Measurements from ENCODE around the gene GNPDA1. TPM values are rescaled to one million over a fixed set of nuclear protein-coding genes. Genes with fewer than 3 reads are reported as not detected.

Gene GNPDA1
- total and polyA plus RNA-seq, 4 donors: 8.0 to 15.0 (median 10.5) TPM

GRCh38 chr5:142059304-142059940 lies 46.6 kb upstream of the GNPDA1 start:
- no peak overlapping the region for H3K9ac ChIP-seq (ENCODE audit: low read depth in 1 of 2, low read length in 2 of 2)
- WGBS: 93% methylated on average over 1 of the region's 1 CpG
- H3K36me3 ChIP-seq (ENCODE audit: control insufficient read depth in 4 of 4, insufficient read depth in 3 of 4, low read depth in 1 of 4, low read length in 3 of 4): no peaks in the 10 kb centered on the region
- no peak overlapping the region for H3K27ac ChIP-seq (ENCODE audit: low read depth in 1 of 2, low read length in 2 of 2)
- TF ChIP-seq RAD21 (IDR thresholded peaks at IDR 0.05) (peak in 1 of 2 donors; percentile 68), JUND (IDR thresholded peaks at IDR 0.05) (no peak)
- DNase-seq (ENCODE audit: low spot score): no peak
- no peaks in the 10 kb centered on the region for H3K4me1 ChIP-seq (ENCODE audit: control insufficient read depth in 4 of 4, insufficient read depth in 4 of 4, low read length in 3 of 4)
- no peak overlapping the region for H3K4me3 ChIP-seq (ENCODE audit: low read depth in 1 of 3, low read length in 3 of 3)
- H3K9me3 ChIP-seq (ENCODE audit: control insufficient read depth in 4 of 4, low read length in 3 of 4): no peaks in the 10 kb centered on the region
- no peaks in the 10 kb centered on the region for H3K27me3 ChIP-seq (ENCODE audit: control insufficient read depth in 4 of 4, insufficient read depth in 4 of 4, low read length in 3 of 4)

GRCh38 chr5:142057697-142058056 lies 44.9 kb upstream of the GNPDA1 start:
- Histone ChIP-seq H3K4me3 (ENCODE audit: low read depth in 1 of 3, low read length in 3 of 3) (no peak overlapping the region), H3K27ac (ENCODE audit: low read depth in 1 of 2, low read length in 2 of 2) (no peak overlapping the region), H3K9ac (ENCODE audit: low read depth in 1 of 2, low read length in 2 of 2) (no peak overlapping the region), H3K36me3 (ENCODE audit: control insufficient read depth in 4 of 4, insufficient read depth in 3 of 4, low read depth in 1 of 4, low read length in 3 of 4) (no peaks in the 10 kb centered on the region), H3K4me1 (ENCODE audit: control insufficient read depth in 4 of 4, insufficient read depth in 4 of 4, low read length in 3 of 4) (no peaks in the 10 kb centered on the region), H3K27me3 (ENCODE audit: control insufficient read depth in 4 of 4, insufficient read depth in 4 of 4, low read length in 3 of 4) (no peaks in the 10 kb centered on the region), H3K9me3 (ENCODE audit: control insufficient read depth in 4 of 4, low read length in 3 of 4) (no peaks in the 10 kb centered on the region)
- no peak for DNase-seq (ENCODE audit: low spot score)
- TF ChIP-seq YY1 (IDR thresholded peaks at IDR 0.05) (no peak), MAX (IDR thresholded peaks at IDR 0.05) (no peak), HNF4G (IDR thresholded peaks at IDR 0.05) (no peak), ATF3 (IDR thresholded peaks at IDR 0.05) (no peak), GABPA (IDR thresholded peaks at IDR 0.05 in 1 of 2, conservative IDR thresholded peaks at IDR 0.05 in 1 of 2) (no peak), RAD21 (IDR thresholded peaks at IDR 0.05) (no peak), SP1 (IDR thresholded peaks at IDR 0.05) (no peak), TAF1 (conservative IDR thresholded peaks at IDR 0.05) (no peak)
- TF ChIP-seq, protein P1, sequence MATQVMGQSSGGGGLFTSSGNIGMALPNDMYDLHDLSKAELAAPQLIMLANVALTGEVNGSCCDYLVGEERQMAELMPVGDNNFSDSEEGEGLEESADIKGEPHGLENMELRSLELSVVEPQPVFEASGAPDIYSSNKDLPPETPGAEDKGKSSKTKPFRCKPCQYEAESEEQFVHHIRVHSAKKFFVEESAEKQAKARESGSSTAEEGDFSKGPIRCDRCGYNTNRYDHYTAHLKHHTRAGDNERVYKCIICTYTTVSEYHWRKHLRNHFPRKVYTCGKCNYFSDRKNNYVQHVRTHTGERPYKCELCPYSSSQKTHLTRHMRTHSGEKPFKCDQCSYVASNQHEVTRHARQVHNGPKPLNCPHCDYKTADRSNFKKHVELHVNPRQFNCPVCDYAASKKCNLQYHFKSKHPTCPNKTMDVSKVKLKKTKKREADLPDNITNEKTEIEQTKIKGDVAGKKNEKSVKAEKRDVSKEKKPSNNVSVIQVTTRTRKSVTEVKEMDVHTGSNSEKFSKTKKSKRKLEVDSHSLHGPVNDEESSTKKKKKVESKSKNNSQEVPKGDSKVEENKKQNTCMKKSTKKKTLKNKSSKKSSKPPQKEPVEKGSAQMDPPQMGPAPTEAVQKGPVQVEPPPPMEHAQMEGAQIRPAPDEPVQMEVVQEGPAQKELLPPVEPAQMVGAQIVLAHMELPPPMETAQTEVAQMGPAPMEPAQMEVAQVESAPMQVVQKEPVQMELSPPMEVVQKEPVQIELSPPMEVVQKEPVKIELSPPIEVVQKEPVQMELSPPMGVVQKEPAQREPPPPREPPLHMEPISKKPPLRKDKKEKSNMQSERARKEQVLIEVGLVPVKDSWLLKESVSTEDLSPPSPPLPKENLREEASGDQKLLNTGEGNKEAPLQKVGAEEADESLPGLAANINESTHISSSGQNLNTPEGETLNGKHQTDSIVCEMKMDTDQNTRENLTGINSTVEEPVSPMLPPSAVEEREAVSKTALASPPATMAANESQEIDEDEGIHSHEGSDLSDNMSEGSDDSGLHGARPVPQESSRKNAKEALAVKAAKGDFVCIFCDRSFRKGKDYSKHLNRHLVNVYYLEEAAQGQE (IDR thresholded peaks at IDR 0.05): no peak

DNA sequence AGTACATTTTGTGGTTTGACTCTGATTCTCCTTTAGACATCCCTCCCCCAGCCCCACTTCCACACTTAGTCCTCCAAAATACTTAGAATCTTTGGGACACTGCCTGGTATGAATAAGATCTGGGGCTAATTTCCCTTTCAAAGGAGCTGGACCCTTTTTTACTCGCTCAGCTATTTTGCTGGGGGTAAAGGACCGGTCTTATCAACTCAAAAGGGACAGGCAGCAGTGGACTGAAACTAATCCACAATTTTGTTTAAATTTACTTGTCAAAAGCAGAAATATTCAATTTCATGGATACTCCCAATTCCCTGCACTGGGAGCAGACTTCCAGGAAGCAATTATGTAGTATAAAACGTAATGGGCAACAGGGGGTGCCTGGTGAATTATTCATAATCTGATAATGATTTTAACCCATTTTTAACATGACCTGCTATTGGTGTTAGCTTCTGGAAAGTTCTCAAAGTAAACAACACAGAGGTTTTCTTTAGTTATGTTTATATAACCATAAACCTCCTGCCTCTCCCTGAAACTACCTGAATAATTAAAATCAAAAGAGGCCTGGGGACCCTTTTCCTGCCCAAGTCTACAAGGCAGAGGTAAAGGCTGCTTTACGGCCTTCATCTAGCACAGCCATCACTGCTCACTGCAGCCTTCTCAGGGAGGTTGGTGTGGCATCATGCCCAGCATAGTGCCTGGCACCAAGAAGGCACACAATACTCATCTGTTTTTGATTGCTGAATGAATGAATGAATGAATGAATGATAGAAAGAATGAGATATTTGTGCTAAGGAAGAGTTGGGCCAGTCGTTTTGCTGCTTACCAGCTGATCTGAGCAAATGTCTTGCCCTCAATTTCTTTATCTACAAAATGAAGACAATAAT lies 44.2 kb upstream of the GNPDA1 start:
- DNase-seq (ENCODE audit: low spot score): no peak
- Histone ChIP-seq H3K4me1 (ENCODE audit: control insufficient read depth in 4 of 4, insufficient read depth in 4 of 4, low read length in 3 of 4) (no peaks in the 10 kb centered on the region), H3K27ac (ENCODE audit: low read depth in 1 of 2, low read length in 2 of 2) (no peak overlapping the region), H3K27me3 (ENCODE audit: control insufficient read depth in 4 of 4, insufficient read depth in 4 of 4, low read length in 3 of 4) (no peaks in the 10 kb centered on the region), H3K9me3 (ENCODE audit: control insufficient read depth in 4 of 4, low read length in 3 of 4) (no peaks in the 10 kb centered on the region), H3K4me3 (ENCODE audit: low read depth in 1 of 3, low read length in 3 of 3) (no peak overlapping the region), H3K9ac (ENCODE audit: low read depth in 1 of 2, low read length in 2 of 2) (no peak overlapping the region), H3K36me3 (ENCODE audit: control insufficient read depth in 4 of 4, insufficient read depth in 3 of 4, low read depth in 1 of 4, low read length in 3 of 4) (no peaks in the 10 kb centered on the region)
- 69% methylated on average over 5 of the region's 5 CpGs for WGBS
- TF ChIP-seq YY1 (IDR thresholded peaks at IDR 0.05) (no peak), RXRA (IDR thresholded peaks at IDR 0.05) (no peak), GABPA (IDR thresholded peaks at IDR 0.05 in 1 of 2, conservative IDR thresholded peaks at IDR 0.05 in 1 of 2) (no peak), HNF4A (conservative IDR thresholded peaks at IDR 0.05) (no peak), CTCF (IDR thresholded peaks at IDR 0.05; ENCODE audit: low read depth, low read length, missing input control) (no peak), FOXA2 (IDR thresholded peaks at IDR 0.05) (no peak), EGR1 (IDR thresholded peaks at IDR 0.05; ENCODE audit: low read depth in 2 of 2) (no peak), FOXA1 (IDR thresholded peaks at IDR 0.05) (no peak), TAF1 (conservative IDR thresholded peaks at IDR 0.05) (no peak), NR2F2 (IDR thresholded peaks at IDR 0.05) (no peak), SP1 (IDR thresholded peaks at IDR 0.05) (no peak), ATF3 (IDR thresholded peaks at IDR 0.05) (no peak)
